COR-L47 (cell line): ENCODE measurements around the gene CNBP.
"Not testable (repeated sequence)": the region's sequence is repeated elsewhere in the genome, so short reads cannot be mapped to it uniquely, and the experiment has no call there.

ENCODE experiments used
- DNase-seq: peaks from one replicate; lab custom pipeline; 2025; lab: John Stamatoyannopoulos, UW

CNBP gene

DNA sequence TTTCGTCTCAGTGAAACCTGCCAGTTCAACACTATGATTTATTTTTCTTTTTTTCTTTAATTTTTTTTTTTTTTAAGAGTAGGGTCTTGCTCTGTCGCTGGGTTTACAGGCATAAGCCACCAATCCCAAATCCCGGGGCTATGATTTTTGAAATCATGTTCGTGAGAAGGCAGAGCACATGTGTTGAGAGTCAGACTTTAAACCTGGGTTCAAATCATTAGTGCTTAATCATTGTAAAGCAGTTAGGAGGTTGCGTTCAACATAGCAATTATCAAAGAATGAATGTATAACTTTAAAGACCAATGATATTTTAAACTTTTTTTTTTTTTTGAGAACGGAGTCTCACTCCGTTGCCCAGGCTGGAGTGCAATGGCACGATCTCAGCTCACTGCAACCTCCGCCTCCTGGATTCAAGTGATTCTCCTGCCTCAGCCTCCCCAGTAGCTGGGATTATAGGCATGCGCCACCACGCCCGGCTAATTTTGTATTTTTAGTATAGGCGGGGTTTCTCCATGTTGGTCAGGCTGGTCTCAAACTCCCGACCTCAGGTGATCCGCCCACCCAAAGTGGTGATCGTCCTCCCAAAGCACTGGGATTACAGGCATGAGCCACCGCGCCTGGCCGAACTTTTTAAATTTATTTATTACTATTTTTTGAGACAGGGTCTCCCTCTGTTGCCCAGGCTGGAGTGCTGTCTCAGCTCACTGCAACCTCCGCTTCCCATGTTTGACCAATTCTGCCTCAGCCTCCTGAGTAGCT is 1.3 kb upstream of the CNBP start:
- not testable (repeated sequence) for DNase-seq

DNA sequence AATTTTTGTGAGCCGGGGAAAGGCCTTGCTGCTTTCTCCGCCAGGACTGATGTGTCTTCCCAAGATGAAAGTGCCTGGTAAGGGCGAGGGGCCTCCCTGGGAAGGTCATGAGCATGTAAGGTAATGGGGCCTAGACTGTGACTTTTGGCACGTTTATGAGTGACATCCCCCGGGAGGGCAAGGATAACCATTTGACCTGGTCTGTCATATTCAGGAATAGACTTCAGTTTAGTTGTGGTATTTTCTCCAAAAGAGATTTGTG is 631 bp upstream of the CNBP start:
- peak; percentile 34 for DNase-seq

DNA sequence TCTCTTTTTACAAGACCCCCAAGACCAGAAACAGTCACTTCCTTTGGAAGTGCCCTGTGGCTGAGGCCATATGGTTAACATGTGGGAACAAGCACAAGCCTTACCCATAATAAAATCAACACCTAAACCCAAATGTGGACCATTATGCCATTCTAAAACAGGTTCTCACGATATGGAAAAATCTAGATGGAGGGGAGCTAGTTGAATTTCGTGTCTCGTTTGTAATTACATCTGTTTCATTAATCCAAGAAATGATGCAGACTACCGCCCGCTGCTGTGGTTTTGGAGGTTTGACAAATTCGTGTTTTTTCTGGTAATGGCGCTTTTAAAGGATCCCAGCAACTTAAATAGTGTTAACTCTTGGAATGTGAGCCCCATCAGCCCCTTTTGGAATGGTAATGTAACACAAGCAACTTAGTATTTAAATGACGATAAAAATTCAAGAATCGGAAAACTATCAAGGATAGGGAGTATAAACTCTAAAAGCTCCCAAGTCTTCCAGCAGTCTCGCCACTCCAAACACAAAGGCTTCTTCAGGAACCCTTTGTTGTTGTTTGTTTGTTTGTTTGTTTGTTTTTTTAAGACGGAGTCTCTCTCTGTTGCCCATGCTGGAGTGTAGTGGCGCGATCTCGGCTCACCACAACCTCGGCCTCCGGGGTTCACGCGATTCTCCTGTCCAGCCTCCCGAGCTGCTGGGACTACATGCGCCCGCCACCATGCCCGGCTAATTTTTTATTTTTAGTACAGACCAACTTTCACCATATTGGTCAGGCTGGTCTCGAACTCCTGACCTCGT is 1.1 kb downstream of the CNBP start:
- no peak for DNase-seq

DNA sequence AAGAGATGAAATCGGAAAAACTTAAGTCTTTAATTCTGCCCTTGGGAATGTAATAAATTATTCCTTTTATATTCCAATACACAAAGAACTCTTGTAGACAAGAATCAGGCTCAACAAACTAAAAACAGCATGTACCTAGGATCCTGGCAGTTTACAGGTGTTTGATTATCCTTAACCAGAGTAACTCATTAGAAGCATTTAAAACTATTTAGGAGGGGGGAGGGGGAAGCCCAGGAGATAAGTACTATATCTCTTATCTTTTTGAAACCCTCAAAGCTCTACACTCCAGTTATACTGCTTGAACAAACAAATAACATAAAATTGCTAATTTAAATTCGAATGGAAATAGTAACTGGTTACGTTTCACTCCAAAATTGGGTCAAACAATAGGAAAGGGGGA is 1.9 kb downstream of the CNBP start:
- no peak for DNase-seq

DNA sequence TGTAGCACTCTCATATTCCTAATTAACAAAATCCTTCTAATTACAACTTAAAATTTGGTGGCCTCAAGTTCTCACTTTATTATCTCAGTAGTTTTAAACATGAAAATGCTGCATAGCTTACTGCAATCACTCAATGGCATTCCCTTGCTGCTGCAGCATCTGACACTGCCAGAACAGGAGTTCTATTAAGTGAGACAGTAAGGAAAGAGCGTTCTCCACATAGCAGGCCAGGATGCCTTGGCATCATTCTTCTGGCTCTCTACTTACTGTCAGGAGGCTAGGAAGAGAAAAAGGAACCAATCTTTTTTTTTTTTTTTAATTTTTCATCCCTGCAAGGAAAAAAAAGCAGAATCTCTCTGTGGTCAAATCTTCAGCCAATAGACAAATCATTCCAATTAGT is 3.2 kb downstream of the CNBP start:
- DNase-seq, result no peak

DNA sequence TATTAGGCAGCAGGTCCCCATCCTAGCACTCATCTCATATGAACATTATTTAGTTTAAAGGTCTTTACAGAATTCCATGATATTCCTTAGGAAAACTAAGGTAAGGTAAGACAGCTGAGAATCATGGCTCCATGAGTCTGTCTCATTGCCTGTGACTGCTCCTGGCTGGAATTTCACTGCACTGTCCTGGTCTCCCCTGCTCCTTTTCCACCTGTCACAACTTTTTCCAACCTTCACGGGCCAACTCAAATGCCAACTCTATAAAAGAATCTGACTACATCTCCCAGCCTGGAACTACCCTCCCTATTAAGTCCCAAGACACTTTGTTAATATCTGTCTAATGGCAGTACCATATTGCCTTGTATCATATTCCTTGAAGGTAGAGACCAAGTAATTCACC is 7.6 kb downstream of the CNBP start:
- no peak for DNase-seq

DNA sequence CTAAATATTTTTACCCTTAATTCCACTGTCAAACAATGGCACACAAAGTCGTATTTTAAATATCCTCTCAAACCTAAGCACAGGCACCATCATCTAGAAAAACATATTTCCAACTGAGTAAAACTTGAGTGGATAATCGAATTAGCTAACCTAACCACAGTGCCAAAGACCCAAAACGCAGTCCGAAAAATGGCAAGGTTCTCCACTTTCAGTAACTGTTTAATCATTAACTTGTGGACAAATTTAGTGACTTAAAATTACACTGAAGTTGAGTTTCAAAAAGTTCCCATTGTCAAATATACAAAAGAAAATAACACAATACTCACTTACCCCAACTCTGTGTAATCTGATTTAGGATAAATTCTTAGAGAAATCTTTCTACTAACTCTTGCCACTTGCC is 10.0 kb downstream of the CNBP start:
- DNase-seq, result no peak

DNA sequence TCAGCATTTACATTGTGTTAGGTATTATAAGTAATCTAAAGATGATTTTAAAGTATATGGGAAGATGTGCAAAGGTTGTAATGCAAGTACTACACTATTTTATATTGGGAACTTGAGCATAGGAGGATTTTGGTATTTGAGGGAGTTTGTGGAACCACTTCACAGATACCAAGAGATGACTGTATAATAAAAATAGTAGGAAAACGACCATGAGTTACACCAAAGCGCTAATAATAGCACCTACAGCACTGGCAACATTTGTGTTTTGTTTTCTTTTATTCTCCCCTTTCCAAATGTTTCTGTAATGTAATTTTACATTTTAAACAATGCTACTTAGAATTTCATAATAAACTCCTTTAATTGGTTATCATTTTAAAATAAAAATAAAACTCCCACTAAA is 10.5 kb downstream of the CNBP start:
- no peak for DNase-seq

DNA sequence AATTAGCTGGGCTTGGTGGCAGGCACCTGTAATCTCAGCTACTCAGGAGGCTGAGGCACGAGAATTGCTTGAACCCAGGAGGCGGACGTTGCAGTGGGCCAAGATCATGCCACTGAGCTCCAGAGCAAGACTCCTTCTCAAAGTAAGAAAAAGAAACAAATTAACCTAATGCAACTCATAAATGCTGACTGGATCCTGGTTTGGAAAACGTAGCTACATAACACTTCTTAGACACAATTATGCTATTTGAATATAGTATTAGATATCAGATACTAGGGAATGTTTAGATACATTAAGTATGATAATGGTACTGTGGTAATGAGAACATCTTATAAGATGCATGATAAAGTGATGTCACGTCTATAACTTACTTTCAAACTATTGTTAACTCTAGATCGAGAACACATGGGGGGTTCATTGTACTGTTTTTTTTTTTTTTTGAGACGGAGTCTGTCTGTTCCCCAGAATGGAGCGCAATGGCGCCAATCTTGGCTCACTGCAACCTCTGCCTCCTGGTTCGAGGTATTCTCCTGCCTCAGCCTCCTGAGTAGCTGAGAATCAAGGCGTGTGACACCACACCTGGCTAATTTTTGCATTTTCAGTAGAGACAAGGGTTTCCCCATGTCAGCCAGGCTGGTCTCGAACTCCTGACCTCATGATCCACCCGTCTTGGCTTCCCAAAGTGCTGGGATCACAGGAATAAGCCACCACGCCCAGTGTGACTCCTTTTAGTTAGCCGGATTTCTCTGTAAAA is 16.9 kb downstream of the CNBP start:
- no peak for DNase-seq

DNA sequence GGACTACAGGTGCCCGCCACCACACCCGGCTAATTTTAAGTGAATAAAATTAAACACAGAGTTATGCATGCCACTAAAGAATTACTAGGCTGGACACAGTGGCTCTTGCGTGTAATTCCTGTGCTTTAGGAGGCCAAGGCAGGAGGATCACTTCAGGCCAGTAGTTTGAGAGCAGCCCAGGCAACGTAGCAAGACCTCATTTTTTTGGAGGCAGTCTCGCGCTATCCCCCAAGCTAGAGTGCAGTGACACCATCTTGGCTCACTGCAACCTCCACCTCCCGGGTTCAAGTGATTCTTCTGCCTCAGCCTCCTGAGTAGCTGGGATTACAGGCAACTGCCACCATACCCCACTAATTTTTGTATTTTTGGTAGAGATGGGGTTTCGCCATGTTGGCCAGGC is 18.1 kb downstream of the CNBP start:
- not testable (repeated sequence) for DNase-seq

DNA sequence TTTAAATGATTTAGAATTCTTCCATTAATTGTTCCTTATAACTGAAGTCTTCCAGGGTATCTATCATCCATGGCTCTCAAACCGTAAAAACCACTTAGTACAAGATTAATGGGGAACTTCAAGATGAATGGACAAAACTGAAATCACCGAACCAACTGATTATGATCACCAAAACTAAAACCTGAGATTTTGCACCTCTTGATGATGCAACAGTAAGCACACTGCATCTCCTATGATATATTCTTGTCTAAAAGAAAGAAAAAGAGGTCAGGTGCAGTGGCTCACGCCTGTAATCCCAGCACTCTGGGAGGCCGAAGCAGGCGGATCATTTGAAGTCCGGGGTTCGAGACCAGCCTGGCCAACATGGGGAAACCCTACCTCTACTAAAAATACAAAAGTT is 19.2 kb downstream of the CNBP start:
- no peak for DNase-seq

DNA sequence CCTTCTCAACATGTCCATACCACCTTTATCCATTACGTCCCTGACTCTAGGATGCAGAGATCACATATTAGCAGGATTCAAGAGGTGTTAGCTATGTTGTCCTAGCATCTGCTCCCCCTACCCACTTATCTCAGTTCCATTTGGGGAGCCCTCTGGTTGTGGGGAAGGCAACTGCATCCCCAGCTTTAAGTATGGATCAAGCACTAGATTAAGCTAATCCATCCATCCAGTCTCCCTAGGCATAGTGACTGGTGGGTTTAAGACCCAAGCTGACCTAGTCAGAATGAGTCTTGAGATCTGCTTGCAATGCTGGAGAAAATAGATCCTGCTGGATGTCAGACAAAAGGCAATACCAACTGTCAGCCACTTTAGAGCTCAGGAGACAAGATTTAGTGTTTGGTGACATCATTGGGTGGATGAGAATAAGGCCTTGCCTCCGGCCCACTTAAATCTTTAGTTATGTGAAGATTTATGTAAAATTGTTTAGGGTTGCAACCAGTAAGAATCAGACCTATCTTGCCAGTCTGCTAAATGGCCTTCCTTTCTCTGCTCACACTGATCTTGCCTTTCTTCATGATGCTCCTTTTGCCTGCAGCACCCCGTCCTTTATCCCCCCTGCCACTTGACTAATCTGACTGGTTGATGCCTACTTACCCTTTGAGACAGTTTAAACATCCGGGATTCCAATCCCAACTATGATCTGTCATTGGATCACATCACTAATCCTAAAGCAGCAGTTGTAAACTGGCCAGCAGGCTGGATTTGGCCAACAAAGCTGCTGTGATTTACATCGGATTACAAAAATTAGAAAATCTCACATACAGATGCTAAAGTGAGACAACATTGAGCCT is 20.7 kb downstream of the CNBP start:
- DNase-seq, result no peak

DNA sequence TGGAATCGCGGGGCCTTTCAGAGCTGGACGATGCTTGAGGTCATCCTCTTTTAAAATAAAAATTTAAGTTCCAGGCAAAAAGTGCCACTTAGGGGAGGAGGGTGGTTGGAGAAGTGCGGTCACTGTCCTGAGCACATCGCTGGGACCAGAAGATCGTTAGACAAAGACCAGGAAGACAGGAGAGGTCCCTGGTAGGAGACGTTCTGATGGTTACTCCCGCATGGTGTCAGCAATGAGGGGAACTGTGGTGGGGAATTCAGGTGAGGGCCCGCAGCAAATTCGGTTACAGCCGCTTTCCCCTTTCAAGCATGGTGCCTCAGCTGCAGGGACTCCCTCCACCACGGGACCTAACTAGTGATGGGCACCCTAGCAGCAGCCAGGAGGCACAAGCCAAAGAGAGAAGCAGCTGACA is 21.8 kb downstream of the CNBP start:
- no peak for DNase-seq

DNA sequence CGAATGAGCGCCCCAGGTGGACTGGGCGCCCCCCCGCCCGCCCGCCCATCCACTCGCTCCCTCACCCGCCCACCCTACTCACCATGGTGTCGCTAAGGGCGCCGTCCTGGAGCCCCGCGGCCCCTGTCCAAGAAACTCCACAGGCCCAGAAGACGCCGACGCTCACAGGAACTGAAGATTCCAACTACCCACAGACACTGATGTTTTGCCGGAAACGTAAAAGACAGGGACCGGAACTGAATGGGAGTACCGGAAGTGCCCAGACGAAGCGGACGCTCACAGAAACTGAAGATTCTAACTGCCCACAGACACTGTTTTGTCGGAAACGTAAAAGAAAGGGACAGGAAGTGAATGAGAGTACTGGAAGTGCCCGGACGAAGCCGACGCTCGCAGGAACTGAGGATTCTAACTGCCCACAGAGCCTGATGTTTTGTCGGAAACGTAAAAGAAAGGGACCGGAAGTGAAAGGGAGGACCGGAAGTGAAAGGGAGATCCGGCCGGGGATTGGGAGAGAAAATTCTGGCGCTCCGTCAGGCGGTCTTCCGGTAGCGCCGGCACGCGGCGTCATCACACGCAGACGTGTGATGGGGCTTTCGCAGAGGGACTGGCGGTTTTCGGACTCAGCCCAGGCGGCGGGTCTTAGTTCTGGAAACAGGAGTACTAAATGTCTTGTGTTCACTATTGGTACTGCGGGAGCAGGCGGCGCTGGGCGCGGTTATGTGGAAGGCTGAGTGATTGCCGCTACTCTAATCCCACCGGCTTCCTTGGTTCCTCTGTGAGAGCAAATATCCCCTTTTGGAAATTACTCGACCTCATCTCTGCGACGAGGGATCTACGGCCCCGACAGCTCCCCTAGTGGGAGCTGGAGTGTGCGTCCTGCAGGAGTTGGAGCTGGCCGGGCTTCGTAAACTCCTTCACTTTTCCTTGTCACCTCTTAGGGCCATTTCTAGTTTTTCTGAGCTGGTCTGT is 22.5 kb downstream of the CNBP start, which contains the start of gene ISY1:
Gene ISY1, minus strand, starts transcription at position 173 of the 969 bp plus-strand sequence. Its CDS starts 88 bp downstream, at position 85.
- DNase-seq, result peak; percentile 97

DNA sequence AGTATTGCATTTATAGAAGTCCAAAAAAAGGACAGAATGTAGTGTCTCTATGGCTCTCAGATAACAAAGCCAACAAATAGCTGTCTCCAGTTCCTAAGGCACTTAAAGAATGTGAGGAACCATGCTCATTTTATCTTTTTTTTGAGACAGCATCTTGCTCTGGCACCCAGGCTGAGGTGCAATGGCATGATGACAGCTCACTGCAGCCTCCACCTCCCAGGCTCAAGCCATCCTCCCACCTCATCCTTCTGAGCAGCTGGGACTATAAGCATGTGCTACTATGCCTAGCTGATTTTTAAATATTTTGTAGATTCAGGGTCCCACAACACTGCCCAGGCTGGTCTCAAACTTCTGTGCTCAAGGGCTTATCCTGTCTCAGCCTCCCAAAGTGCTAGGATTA is 38.9 kb downstream of the CNBP start:
- DNase-seq, result no peak

DNA sequence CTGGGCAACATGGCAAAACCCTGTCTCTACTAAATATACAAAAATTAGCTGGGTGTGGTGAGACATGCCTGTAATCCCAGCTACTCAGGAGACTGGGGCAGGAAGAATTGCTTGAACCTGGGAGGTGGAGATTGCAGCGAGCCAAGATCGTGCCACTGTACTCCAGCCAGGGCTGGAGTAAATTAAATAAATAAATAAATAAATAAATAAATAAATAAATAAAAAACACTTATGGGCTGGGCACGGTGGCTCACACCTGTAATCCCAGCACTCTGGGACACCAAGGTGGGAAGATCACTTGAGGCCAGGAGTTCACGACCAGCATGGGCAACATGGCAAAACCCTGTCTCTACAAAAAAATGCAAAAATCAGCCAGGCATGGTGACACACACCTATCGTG is 42.7 kb downstream of the CNBP start:
- not testable (repeated sequence) for DNase-seq

DNA sequence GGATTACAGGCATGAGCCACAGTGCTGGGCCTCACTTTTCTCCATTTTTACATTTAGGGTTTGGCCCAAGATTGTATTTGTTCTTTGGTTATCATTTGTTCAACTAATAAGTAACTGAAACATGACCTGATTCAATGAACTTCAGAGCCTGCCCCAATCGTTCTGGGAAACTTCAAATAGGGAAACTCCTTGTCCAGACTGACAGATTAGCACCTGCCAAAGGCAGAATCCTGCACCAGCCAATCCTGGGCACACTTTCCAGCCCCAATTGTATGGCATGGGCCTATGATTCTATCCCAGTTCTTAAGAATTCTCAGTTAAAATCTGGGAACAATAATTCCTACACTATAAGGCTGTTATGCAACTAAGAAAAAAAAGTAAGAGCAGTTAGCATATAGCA is 43.8 kb downstream of the CNBP start:
- no peak for DNase-seq

DNA sequence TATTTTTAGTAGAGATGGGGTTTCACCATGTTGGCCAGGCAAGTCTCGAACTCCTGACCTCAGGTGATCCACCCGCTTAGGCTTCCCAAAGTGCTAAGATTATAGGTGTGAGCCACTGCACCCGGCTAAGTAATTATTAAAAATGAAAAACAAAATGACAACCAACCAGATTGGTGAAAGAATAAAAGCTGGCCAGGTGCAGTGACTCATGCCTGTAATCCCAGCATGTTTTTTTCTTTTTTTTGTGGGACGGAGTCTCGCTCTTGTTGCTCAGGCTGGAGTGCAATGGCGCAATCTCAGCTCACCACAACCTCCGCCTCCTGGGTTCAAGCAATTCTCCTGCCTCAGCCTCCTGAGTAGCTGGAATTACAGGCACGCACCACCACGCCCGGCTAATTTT is 47.4 kb downstream of the CNBP start:
- not testable (repeated sequence) for DNase-seq

DNA sequence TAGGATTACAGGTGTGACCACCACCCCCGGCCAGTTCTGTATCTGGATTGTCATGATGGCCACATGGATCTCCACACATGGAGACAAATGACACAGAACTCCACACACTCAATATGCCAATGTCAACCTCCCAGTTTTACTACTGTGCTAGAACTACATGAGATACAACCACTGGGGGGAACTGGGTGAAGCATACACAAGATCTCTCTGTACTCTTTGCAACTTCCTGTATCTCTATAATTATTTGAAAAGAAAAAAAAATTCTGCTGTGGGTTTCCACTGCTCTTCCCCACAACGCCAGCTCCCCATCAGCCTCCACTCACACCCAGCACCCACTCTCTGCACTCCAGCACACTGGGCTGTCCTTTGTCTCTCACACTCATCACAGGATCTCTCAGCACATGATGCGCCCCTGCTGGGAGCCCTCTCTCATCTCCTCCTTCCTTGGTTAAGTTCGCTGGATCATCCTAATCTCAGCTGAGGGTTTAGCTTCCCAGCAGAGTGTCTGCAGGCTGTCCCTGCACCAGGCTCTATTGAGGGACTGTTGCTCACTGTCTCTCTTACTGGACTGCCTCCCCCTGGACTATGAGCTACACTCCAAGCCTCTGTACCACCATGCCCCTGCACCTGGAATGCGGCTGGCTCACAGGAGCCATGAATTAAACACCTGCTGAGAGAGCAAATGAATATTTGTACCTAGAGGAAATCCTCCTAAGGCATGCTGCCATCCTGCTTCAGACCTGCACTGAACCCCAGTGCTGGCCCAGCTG is 51.4 kb downstream of the CNBP start:
- DNase-seq, result no peak

DNA sequence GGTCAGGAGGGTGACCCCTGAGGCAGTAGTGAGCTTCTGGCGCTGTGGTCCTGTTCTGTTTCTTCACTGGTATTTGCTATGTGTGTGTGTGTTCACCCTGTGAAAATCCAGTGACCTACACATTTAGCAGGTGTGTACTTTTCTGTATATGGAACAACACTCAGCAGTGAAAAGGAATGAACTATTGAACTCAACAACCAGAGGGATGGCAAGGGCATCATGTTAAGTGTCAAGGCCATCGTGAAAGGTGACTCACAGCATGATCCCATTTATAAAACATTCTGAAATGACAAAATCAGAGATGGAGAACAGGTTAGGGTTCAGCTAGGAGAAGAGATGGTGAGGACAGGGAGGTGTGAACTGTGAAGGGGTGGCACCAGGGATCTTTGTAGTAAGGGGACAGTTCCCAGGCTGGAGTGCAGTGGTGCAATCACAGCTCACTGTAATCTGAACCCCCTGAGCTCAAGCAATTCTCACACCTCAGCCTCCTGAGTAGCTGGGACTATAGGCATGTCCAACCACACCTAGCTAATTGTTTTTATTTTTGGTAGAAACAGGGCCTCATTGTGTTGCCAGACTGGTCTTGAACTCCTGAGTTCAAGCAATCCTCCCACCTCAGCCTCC is 52.1 kb downstream of the CNBP start:
- no peak for DNase-seq
